Liver (tissue), 9 donors: ENCODE results near the gene PACS1. TPM values are rescaled to one million over a fixed set of nuclear protein-coding genes. Genes with fewer than 3 reads are reported as not detected.

Experiments used
- DNase-seq: peaks from one replicate; pipeline ENCODE4 v3.0.0-alpha.2; 2017; ENCODE audit warnings: low spot score
- H3K27ac ChIP-seq, 2 donors: one replicate each; pipeline ENCODE4 v1.7.0; 2013; ENCODE audit warnings: inconsistent platforms in 2 of 2, low read length in 2 of 2, control low read depth in 1 of 2, low read depth in 1 of 2, mild to moderate bottlenecking in 1 of 2
- H3K27me3 ChIP-seq, 4 donors: one replicate each; pipeline versions ENCODE4 v1.6.1 to v1.7.0; 2013; ENCODE audit warnings: low read length in 3 of 4, inconsistent platforms in 1 of 4, mild to moderate bottlenecking in 1 of 4, moderate library complexity in 1 of 4; ENCODE audit not compliant: control insufficient read depth in 4 of 4, insufficient read depth in 4 of 4
- H3K36me3 ChIP-seq, 4 donors: one replicate each; pipeline versions ENCODE4 v1.6.1 to v1.7.0; 2013; ENCODE audit warnings: low read length in 3 of 4, mild to moderate bottlenecking in 3 of 4, low read depth in 1 of 4, moderate library complexity in 1 of 4; ENCODE audit not compliant: control insufficient read depth in 4 of 4, insufficient read depth in 3 of 4
- H3K4me1 ChIP-seq, 4 donors: one replicate each; pipeline versions ENCODE4 v1.6.1 to v1.7.0; 2013; ENCODE audit warnings: low read length in 3 of 4, mild to moderate bottlenecking in 3 of 4, moderate library complexity in 1 of 4; ENCODE audit not compliant: control insufficient read depth in 4 of 4, insufficient read depth in 4 of 4
- H3K4me3 ChIP-seq, 3 donors: one replicate each; pipeline versions ENCODE4 v1.6.1 to v1.7.0; 2013; ENCODE audit warnings: low read length in 3 of 3, control low read depth in 1 of 3, low read depth in 1 of 3, mild to moderate bottlenecking in 1 of 3
- H3K9ac ChIP-seq, 2 donors: one replicate each; pipeline ENCODE4 v1.7.0; 2013; ENCODE audit warnings: low read length in 2 of 2, mild to moderate bottlenecking in 2 of 2, moderate library complexity in 2 of 2, control low read depth in 1 of 2, low read depth in 1 of 2
- H3K9me3 ChIP-seq, 4 donors: one replicate each; pipeline versions ENCODE4 v1.6.1 to v1.7.0; 2013; ENCODE audit warnings: low read length in 3 of 4; ENCODE audit not compliant: control insufficient read depth in 4 of 4
- ATF3 ChIP-seq: IDR thresholded peaks from 2 replicates; pipeline ENCODE4 v1.6.1; 2016; ENCODE audit warnings: antibody characterized with exemption
- CTCF ChIP-seq: fragments of 150-350 bp; IDR thresholded peaks from 2 replicates; pipeline ENCODE4 v1.5.1; 2017; ENCODE audit warnings: improper control_type of control experiment, low read depth, low read length; ENCODE audit not compliant: missing input control
- EGR1 ChIP-seq, 2 donors: IDR thresholded peaks; 2 replicates each; pipeline ENCODE4 v1.6.1; 2016 to 2018; ENCODE audit warnings: antibody characterized with exemption in 2 of 2, low read depth in 2 of 2
- FOXA1 ChIP-seq: IDR thresholded peaks from 2 replicates; pipeline ENCODE4 v1.6.1; 2016; ENCODE audit warnings: antibody characterized with exemption
- FOXA2 ChIP-seq: IDR thresholded peaks from 2 replicates; pipeline ENCODE4 v1.6.1; 2016; ENCODE audit warnings: antibody characterized with exemption
- GABPA ChIP-seq, 2 donors: IDR thresholded peaks in 1 of 2; conservative IDR thresholded peaks in 1 of 2; 2 replicates each; pipeline ENCODE4 v1.6.1; 2016; ENCODE audit warnings: antibody characterized with exemption in 2 of 2, mild to moderate bottlenecking in 1 of 2, moderate library complexity in 1 of 2
- HNF4A ChIP-seq, 2 donors: conservative IDR thresholded peaks; 2 replicates each; pipeline ENCODE4 v1.6.1; 2016; ENCODE audit warnings: antibody characterized with exemption in 2 of 2, mild to moderate bottlenecking in 2 of 2
- HNF4G ChIP-seq: IDR thresholded peaks from 2 replicates; pipeline ENCODE4 v1.6.1; 2016; ENCODE audit warnings: antibody characterized with exemption
- JUND ChIP-seq, 2 donors: IDR thresholded peaks; 2 replicates each; pipeline ENCODE4 v1.6.1; 2016; ENCODE audit warnings: antibody characterized with exemption in 2 of 2
- MAX ChIP-seq: IDR thresholded peaks from 2 replicates; pipeline ENCODE4 v1.6.1; 2016; ENCODE audit warnings: antibody characterized with exemption
- NR2F2 ChIP-seq: IDR thresholded peaks from 2 replicates; pipeline ENCODE4 v1.6.1; 2016; ENCODE audit warnings: antibody characterized with exemption
- RAD21 ChIP-seq, 2 donors: IDR thresholded peaks; 2 replicates each; pipeline ENCODE4 v1.6.1; 2016; ENCODE audit warnings: antibody characterized with exemption in 2 of 2, mild to moderate bottlenecking in 2 of 2
- RXRA ChIP-seq, 2 donors: IDR thresholded peaks; 2 replicates each; pipeline ENCODE4 v1.6.1; 2017 to 2018; ENCODE audit warnings: antibody characterized with exemption in 2 of 2, mild to moderate bottlenecking in 1 of 2
- SP1 ChIP-seq: IDR thresholded peaks from 2 replicates; pipeline ENCODE4 v1.6.1; 2018; ENCODE audit warnings: antibody characterized with exemption, mild to moderate bottlenecking
- TAF1 ChIP-seq: conservative IDR thresholded peaks from 2 replicates; pipeline ENCODE4 v1.6.1; 2016; ENCODE audit warnings: antibody characterized with exemption, mild to moderate bottlenecking
- YY1 ChIP-seq: IDR thresholded peaks from 2 replicates; pipeline ENCODE4 v1.6.1; 2016; ENCODE audit warnings: antibody characterized with exemption, mild to moderate bottlenecking
- WGBS: extraction: QIAGEN DNeasy Blood & Tissue Kit; methylation state at CpG from one replicate; pipeline ENCODE4 v1.1.7; 2013; 5-methylcytosine and 5-hydroxymethylcytosine counted together
- polyA plus RNA-seq, 2 donors: library from polyadenylated mRNA; stranded (reverse) in 1 of 2; unstranded in 1 of 2; fragments of 200-250 nt in 1 of 2; fragments of >200 nt in 1 of 2; fragmentation: Nextera tagmentation in 1 of 2; extraction: Ambion mirVana in 1 of 2; gene quantifications; one replicate each; pipeline versions ENCODE4 v1.2.1 to v1.2.3, GENCODE V29; 2013 to 2015
- total RNA-seq, 2 donors: library from RNA; depleted of rRNA; stranded (reverse); fragments of >200 nt; gene quantifications; one replicate each; pipeline ENCODE4 v1.2.3, GENCODE V29; 2014
- TF ChIP-seq, protein P1 (sequence below): IDR thresholded peaks from 2 replicates; pipeline ENCODE4 v1.6.1; 2016; ENCODE audit warnings: antibody characterized with exemption, mild to moderate bottlenecking
- TF ChIP-seq, protein P2 (sequence below): IDR thresholded peaks from 2 replicates; pipeline ENCODE4 v1.6.1; 2016; ENCODE audit warnings: antibody characterized with exemption
- donor health status: healthy.
- donor health status: healthy.
- donor health status: healthy.
- donor health status: healthy.
- donor health status: healthy.

Gene PACS1
- total and polyA plus RNA-seq, 4 donors: 2.7 to 9.1 (median 7.3) TPM

GRCh38 chr11:66072518-66072917 is 2.4 kb downstream of the PACS1 start:
- TF ChIP-seq HNF4G (no peak), FOXA1 (no peak), FOXA2 (no peak), YY1 (no peak), RAD21 (IDR thresholded peaks at IDR 0.05) (no peak), JUND (IDR thresholded peaks at IDR 0.05) (no peak), GABPA (IDR thresholded peaks at IDR 0.05 in 1 of 2, conservative IDR thresholded peaks at IDR 0.05 in 1 of 2) (no peak), SP1 (no peak), NR2F2 (no peak), EGR1 (IDR thresholded peaks at IDR 0.05; ENCODE audit: low read depth in 2 of 2) (no peak), MAX (no peak), HNF4A (conservative IDR thresholded peaks at IDR 0.05) (no peak), CTCF (no peak), RXRA (IDR thresholded peaks at IDR 0.05) (no peak), TAF1 (no peak), ATF3 (no peak)
- TF ChIP-seq, protein P1, sequence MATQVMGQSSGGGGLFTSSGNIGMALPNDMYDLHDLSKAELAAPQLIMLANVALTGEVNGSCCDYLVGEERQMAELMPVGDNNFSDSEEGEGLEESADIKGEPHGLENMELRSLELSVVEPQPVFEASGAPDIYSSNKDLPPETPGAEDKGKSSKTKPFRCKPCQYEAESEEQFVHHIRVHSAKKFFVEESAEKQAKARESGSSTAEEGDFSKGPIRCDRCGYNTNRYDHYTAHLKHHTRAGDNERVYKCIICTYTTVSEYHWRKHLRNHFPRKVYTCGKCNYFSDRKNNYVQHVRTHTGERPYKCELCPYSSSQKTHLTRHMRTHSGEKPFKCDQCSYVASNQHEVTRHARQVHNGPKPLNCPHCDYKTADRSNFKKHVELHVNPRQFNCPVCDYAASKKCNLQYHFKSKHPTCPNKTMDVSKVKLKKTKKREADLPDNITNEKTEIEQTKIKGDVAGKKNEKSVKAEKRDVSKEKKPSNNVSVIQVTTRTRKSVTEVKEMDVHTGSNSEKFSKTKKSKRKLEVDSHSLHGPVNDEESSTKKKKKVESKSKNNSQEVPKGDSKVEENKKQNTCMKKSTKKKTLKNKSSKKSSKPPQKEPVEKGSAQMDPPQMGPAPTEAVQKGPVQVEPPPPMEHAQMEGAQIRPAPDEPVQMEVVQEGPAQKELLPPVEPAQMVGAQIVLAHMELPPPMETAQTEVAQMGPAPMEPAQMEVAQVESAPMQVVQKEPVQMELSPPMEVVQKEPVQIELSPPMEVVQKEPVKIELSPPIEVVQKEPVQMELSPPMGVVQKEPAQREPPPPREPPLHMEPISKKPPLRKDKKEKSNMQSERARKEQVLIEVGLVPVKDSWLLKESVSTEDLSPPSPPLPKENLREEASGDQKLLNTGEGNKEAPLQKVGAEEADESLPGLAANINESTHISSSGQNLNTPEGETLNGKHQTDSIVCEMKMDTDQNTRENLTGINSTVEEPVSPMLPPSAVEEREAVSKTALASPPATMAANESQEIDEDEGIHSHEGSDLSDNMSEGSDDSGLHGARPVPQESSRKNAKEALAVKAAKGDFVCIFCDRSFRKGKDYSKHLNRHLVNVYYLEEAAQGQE: no peak
- TF ChIP-seq, protein P2, sequence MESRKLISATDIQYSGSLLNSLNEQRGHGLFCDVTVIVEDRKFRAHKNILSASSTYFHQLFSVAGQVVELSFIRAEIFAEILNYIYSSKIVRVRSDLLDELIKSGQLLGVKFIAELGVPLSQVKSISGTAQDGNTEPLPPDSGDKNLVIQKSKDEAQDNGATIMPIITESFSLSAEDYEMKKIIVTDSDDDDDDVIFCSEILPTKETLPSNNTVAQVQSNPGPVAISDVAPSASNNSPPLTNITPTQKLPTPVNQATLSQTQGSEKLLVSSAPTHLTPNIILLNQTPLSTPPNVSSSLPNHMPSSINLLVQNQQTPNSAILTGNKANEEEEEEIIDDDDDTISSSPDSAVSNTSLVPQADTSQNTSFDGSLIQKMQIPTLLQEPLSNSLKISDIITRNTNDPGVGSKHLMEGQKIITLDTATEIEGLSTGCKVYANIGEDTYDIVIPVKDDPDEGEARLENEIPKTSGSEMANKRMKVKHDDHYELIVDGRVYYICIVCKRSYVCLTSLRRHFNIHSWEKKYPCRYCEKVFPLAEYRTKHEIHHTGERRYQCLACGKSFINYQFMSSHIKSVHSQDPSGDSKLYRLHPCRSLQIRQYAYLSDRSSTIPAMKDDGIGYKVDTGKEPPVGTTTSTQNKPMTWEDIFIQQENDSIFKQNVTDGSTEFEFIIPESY: no peak
- 91% methylated on average over 8 of the region's 8 CpGs for WGBS
- Histone ChIP-seq H3K4me3 (no peak overlapping the region), H3K9ac (no peak overlapping the region), H3K27ac (no peak overlapping the region), H3K36me3 (peaks cover 5 to 9% (median 6%) of the 10 kb centered on the region in 4 donors), H3K4me1 (peaks cover 5 to 29% (median 19%) of the 10 kb centered on the region in 4 donors), H3K27me3 (no peaks in the 10 kb centered on the region), H3K9me3 (no peaks in the 10 kb centered on the region)
- no peak for DNase-seq
